Measurements from ENCODE around the gene SLC26A8.

Gene SLC26A8, protein sequence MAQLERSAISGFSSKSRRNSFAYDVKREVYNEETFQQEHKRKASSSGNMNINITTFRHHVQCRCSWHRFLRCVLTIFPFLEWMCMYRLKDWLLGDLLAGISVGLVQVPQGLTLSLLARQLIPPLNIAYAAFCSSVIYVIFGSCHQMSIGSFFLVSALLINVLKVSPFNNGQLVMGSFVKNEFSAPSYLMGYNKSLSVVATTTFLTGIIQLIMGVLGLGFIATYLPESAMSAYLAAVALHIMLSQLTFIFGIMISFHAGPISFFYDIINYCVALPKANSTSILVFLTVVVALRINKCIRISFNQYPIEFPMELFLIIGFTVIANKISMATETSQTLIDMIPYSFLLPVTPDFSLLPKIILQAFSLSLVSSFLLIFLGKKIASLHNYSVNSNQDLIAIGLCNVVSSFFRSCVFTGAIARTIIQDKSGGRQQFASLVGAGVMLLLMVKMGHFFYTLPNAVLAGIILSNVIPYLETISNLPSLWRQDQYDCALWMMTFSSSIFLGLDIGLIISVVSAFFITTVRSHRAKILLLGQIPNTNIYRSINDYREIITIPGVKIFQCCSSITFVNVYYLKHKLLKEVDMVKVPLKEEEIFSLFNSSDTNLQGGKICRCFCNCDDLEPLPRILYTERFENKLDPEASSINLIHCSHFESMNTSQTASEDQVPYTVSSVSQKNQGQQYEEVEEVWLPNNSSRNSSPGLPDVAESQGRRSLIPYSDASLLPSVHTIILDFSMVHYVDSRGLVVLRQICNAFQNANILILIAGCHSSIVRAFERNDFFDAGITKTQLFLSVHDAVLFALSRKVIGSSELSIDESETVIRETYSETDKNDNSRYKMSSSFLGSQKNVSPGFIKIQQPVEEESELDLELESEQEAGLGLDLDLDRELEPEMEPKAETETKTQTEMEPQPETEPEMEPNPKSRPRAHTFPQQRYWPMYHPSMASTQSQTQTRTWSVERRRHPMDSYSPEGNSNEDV

DNA sequence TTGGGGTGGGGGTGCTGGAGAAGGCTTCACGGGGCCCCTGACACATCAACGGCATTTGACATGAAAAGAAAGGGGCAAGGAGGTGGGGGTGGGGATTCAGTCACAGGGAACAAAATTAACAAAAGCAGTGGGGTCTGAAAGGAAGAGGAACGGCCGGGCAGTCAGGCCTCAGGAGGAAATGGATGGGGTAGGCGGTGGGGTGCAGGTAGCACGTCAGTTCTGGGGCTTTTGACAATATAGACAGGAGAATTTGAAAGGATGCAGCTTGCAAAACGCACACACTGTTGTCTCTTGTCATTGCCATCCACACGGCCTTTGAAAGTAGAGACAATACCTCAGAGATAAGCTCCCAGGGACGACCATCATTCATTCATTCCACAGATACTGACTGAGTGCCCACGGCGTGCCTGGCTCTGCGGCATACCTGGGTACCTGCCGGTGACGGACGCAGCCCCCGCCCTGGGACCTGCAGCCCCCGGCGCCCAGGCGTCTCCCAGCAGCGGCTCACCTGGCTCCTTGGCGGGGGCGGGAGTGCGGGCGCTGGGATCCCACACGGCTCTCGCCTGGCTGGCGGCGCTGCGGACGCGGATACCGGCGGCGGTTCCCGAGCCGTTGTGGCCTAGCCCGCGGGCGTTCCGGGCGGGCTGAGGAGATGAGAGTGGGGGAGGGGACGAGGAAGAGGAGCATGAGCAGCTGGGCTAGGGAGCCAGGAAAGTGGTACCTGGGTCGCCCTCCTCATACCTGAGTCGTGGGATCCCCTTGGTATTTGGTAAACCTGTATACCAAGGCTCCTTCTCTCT is at the start of gene SLC26A8:
SLC26A8 (minus strand) TSS at position 646 of the 800 bp plus-strand sequence. CDS start 4,934 bp downstream, outside the sequence.
- no peak for DNase-seq

DNA sequence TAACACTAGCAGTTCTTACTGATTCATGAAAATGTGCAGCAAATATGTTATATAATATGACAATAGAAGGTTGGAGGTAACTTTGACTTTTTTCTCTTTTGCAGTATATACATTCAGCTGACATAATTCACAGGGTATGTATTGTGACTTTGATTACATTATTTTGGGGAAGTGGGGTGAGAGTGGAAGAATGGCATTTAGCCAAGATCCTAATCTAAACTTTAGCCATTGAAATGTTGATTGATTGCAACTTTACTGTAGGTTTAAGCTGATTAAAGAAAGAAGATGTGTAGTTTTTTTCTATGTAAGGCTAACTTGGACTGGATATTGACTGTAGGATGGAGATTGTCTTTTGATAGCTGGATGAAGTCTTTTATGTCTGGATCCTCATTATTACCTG is 49.1 kb upstream of the SLC26A8 start:
- no peak for DNase-seq

DNA sequence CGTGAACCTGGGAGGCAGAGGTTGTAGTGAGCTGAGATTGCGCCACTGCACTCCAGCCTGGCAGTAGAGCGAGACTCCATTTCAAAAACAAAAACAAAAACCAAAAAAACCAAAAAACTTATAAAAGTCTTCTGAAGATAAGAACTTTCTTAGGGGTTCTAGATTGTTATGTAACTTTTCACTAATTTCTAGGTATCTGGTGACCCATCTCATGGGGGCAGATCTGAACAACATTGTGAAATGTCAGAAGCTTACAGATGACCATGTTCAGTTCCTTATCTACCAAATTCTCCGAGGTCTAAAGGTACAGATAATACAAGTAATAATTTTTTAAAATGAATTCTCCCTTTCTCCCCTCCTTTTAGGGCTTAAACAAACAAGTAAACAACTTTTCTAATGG is 48.2 kb upstream of the SLC26A8 start:
- no peak for DNase-seq

DNA sequence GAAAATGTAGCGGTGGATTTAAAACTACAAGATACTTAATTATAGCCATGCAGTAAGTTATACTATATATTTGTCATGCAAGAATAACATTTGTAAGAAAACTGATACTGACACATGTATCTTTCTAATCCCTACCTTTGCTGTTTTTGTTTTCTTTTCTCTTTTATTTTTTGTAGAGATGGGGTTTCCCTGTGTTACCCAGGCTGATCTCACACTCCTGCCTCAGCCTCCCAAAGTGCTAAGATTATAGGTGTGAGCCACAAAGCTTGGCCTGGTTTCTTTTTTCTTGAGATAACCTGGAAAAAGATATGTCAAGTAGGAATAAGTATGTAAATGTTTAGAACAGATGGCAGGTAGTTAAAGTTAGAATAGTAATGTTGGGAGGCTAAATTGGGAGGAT is 47.3 kb upstream of the SLC26A8 start:
- DNase-seq, result no peak

DNA sequence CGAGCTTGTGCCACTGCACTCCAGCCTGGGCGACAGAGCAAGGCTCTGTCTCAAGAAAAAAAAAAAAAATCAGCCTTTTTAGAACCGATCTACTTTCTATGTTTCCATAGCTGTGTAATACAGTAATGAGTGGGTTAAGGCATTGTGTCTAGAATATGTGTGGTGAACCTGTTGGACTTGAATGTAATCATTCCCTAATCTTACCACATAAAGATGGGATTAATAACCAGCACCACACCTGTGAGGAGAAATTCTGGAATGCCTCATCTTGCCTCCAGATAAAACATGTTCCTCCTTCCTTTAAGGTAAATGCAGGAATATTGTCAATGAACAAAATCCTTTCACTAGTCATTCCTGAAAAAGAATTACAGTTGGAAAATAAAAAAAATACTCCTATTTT is 46.8 kb upstream of the SLC26A8 start:
- no peak for DNase-seq

DNA sequence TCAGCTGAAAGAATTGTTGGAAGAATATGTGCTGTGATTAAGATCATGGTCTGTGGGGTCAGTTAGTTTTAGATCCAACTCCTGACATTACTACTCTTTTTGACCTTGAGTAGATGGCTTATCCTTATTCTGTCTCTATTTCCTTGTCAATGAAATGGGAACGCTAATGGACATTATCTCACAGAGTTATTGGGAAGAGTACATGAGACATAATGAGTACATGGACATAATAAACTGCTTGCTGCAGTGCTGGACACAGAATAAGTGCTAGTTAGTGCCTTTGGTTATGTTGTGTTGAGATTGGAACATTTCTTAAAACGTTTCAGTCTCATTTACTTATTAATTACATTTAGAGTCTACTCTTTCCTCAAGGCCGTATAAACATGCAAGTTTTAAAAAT is 45.8 kb upstream of the SLC26A8 start:
- no peak for DNase-seq

DNA sequence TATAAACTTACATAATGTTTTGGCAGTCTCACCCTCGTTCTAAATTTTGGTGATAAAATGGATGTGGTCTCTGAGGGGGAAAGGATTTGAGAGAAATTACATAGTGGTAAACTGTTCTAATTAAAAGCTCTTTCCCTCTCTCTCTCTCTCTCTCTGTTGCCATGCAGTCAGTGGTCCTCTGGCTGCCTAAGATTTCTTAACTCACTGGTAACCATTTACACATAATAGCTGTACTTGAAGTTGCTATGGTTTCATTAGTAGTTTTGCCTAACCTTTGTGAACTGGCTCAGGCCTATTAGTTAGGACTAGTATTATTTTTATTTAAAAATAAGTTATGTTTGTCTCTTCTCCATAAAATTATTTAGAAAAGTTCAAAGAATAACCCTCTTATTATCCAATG is 45.1 kb upstream of the SLC26A8 start:
- DNase-seq, result no peak

DNA sequence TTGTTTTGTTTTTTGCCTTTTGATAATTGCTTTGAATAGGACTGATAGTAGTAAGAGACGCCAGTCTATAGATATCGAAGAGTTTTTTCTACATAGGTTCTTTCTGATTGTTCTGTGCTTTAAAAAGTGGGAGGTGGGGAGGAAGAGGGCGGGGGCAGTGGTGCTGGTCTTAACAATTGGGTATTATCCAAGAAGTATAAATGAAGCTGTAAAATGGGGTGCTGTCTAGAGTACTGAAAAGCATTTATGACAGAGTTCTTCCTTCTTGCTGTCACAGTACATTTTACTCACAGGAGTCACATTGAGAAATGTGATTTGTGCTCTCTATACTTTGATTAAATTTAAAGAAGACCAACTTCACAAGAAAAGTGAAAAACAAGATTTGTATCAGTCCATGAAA is 44.1 kb upstream of the SLC26A8 start:
- no peak for DNase-seq

DNA sequence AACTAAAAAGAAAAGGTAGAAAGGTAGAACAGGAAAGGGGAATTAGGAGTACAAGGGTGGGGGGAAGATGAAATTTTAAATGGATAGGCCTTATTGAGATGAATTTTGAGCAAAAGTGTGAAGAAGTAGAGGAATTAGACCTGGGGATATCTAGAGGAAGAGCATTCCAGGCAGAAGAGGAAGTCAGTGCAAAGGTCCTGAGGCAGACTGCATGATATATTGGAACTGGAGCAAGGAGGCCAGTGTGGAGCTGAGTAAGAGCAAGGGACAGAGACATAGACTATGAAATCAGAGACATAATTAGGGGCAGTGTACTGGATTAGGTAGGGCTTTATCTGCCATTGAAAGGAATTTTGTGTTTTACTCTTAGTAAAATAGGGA is 43.6 kb upstream of the SLC26A8 start:
- DNase-seq, result no peak

DNA sequence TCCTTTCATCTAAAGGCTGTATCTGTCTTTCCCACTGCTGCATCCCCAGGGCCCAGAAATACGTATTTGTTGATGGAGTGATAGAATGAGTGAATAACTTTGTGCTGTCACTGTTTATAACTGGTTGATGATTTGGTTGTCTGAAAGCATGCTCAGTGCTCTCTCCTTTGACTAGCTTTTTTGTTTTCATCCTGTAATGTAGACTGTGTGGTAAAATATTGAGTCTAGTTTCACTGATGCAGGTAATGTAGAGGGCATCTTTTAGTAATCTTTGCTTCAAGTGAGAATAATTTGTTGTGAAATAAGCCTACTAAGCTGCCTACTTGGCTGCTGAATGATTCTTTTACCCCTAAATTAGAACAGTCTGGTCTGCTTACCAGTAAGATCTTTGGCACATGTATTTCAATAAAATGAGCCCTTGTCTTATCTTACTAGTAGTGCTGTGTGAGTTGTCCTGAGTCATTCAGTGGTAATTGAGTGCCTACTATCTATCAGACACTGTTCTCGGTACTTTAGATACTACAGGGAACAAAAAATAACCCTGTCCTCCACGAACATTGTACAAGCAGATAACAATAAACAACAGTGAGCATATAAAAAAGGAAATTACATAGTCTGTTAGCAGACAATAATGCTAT is 43.1 kb upstream of the SLC26A8 start:
- no peak for DNase-seq

DNA sequence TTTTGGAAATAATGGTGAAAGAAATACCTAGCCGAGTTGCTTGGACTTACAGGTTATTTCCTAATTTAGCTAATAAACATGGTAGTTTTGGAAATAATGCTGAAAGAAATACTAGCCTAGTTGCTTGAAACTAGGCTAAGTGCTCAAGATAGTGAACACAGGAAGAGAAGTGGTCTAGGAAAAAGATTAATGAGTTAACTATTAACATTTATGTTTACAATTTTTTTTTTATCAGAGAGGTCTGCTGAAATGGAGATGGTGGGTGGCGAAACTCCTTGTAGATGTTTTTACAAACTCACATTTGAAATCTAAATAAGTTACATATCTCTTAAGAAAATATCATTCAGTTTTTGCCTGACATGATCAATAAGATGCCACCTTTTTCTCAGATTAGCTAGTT is 42.4 kb upstream of the SLC26A8 start:
- no peak for DNase-seq

DNA sequence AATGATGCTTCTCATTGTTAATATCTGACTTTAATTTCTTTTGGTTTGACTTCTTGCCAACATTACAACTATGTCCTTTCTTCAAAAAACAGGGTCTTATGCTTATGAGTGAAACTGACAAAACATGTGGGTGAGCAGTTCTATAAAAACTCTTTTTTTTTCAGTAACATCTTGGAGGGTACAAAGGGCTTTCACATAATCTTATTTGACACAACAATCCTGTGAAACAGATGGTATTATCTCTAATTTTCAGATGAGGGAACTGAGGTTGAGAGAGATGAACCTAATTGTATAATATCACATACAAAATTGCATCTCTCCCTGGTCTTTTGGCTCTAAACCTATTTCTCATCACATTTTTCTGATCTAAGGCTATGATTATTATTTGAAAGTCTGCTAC is 41.5 kb upstream of the SLC26A8 start:
- DNase-seq, result no peak

DNA sequence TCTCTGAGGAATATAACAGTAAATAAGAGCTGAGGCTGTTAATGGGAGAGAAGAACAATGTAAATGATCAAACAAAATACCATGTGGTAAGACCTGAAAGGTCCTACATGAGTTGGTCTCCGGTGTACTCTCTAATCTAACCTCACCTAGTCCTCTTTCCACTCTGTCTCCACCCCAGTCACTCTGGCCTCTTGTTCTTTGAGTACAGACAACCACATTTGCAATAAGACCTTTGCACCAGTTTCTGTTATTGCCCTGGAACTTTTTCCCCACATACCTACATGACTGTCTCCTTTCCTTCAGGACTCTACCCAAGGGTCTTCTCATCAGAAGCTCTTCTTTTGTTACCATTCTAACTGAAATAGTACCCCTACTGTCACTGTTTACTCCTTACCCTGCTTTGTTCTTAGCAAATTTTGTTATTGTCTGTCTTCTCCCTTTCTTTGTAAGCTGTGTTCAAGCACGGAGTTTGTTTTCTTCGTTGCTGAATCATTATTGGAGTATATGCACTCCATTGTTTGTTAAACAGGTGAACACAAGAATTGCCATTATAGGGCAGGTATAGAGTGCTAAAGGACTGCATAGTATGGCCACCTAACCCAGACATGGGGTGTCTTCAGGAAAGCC is 40.4 kb upstream of the SLC26A8 start:
- no peak for DNase-seq

DNA sequence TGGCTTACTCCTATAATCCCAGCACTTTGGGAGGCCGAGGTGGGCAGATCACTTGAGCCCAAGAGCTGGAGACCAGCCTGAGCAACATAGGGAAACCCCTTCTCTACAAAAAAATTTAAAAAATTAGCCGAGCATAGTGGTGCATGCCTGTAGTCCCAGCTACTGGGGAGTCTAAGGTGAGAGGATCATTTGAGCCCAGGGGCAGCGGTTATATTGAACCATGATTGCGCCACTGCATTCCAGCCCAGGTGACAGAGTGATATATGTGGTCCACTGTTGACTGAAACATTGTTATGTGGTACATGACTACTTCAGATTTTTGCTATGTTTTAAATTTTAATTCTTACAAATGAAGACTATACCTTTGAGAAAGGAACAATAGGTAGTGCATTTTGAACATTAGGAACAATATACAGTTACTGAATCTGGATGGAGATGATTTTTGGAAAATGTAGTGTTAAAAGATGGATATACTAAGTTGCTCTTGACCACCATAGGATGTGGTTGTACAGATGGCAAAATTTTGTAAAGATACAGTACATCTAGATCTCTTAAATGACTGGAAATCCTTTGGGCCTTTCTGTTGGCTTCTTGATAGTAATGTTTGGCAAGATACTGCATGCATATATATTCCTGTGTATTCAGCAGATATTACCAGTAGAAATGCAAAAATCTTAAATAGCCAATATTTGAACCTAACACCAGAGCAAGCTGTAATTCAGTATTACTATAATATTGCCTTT is 39.0 kb upstream of the SLC26A8 start:
- DNase-seq, result no peak

DNA sequence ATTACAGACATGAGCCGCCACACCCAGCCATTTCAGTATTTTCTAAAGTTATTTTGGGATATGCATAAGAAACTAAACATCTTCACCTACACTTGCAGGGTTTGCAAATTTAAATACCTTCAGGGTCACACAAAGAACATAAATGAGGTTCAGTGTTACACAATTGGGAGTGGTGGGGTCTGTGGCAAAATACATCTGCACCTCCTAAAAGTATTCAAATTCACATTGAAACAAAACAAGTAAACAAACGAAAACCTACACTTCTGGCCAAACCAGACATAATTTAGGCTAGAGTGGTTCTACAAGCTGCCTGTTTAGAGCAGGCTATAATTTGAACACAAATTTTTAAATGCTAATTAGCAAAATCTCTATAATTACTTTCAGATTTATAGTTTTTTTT is 37.8 kb upstream of the SLC26A8 start:
- DNase-seq, result no peak

DNA sequence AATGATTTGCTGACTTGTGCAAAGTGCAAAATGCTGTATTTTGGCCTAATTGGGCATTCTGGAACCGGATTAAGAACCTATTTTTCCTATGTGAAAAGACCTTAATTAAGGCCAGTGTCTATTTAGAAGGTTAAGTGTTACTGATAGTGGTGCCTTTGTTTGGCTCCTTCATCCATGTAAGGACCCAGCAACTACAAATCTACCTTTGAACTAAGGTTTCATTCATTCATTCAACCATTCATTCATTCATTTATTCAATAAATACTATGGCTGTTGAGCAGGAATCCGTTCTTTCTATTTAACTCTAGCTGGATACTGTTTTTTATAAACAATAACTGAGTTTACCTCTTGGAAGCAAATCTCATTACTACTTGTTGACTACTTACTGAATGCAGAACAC is 36.8 kb upstream of the SLC26A8 start:
- no peak for DNase-seq

DNA sequence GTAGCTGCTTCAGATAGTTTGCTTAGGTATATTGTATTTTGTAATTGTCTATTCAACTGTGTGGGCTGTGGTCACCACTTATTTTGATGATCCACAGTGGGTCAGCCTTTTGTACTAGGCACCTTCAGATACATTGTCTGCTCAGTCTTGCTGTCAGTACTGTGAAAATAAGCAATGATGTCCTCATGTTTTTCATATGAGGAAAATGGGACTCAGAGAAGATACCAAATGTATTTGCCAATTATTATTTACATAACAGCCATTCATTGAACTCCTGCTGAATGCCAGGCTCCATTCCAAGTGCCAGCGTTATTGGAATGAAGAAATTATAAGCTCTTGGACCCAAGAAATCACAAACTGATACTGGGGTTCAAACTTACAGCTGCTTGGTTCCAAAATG is 31.7 kb upstream of the SLC26A8 start:
- no peak for DNase-seq

DNA sequence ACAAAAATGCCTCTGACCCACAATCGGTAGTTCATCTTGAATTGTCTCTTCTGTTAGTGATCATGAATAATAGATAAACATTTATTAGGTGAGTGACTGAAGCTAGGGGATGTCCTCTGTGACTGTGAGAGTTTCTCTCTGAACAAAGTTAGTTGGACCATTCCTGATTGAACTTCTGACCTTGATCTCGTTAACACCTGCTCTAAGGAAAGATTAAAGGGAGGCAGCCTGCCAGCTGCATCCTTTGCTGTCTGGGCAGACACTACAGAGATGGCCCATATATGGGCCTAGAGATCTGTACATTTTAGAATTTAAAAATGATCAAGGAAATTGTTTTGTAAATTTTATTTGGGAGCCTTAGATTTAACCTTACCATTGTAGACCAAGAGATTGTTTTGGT is 30.5 kb upstream of the SLC26A8 start:
- no peak for DNase-seq

DNA sequence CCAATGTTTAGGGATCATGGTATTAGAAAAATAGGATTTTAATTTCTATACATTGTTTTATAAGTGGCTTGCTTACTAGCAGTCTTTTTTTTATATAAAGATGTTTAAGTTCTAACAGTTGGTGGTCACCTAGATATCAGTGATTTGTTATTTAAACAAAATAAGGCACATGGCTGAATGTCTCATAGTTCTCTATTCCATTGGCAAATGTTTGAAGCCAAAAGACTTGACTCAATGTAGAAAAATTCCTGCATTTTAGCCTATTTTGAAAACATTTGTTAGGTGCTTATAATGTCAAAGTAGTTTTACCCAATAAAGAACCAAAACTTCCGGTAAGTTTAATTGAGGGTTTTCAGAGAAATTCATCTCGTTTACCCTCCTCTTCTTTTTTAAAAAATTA is 30.0 kb upstream of the SLC26A8 start:
- no peak for DNase-seq

DNA sequence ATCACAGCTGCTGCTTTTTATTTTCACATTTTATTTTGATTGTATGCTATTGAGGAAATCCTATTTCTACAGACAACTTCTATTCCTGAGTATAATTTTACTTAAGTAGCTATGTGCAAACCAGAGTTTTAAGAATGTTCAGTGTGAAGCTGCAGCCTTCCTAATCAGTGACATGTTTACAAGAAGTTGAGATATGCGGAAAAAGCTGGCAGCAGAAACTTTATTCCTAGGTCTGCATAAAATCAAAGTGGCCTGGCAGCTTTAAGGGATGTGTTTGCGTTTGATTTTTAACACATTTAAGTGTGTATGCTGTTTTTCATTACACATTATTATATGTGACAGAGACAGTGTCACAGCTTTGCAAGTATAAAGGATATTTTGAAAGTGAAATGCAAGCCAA is 29.4 kb upstream of the SLC26A8 start:
- no peak for DNase-seq

DNA sequence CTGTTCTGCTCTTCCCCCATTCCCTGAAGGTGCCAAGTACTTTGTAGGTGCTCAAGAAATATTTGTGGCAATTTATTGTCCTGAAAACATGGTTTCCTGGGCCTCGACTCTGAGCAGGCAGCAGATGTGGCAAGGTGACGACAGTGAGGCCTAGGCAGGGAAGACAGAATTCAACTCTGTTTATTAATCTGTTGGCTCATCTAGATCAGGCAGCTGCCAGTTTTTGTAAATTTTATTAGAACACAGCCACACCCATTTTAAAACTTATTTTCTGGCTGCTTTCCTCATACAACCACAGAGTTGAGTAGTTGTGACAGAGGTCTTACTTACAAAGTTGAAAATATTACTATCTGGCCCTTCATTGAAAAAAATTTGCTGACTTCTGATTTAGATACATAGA is 27.7 kb upstream of the SLC26A8 start:
- no peak for DNase-seq

All from activated T-cell treated with anti-CD3 and anti-CD28 coated beads, Interleukin-2, amount 50 U/mL, for 1 hour (primary cell).